ENCODE data around the gene LMNTD1.

- TF ChIP-seq CTCF (conservative IDR thresholded peaks at IDR 0.05; ENCODE audit: low read length): no peak
- no peak for TF ChIP-seq EZH2phosphoT487 (IDR thresholded peaks at IDR 0.05; ENCODE audit: borderline replicate concordance, low read depth, low read length)
These were observed 83.7 kb downstream of the LMNTD1 start for GRCh38 chr12:25469368-25469767.
